GM21737 (cell line): ENCODE data around the gene U2AF1.
"Not testable (repeated sequence)": the region's sequence is repeated elsewhere in the genome, so short reads cannot be mapped to it uniquely, and the experiment has no call there.

Source experiments
- ATAC-seq: cut with Tn5 transposase; IDR thresholded peaks from one replicate; pipeline ENCODE4 v1.9.1; 2021; ENCODE audit warnings: mild to moderate bottlenecking, moderate library complexity; ENCODE audit not compliant: unreplicated experiment

Gene U2AF1

GRCh38 chr21:43106965-43107793 lies at the start of gene U2AF1:
TSS of gene U2AF1 (minus strand) at chr21:43107570. CDS start at chr21:43107494, 76 bp downstream.
- peak; percentile 62 for ATAC-seq

DNA sequence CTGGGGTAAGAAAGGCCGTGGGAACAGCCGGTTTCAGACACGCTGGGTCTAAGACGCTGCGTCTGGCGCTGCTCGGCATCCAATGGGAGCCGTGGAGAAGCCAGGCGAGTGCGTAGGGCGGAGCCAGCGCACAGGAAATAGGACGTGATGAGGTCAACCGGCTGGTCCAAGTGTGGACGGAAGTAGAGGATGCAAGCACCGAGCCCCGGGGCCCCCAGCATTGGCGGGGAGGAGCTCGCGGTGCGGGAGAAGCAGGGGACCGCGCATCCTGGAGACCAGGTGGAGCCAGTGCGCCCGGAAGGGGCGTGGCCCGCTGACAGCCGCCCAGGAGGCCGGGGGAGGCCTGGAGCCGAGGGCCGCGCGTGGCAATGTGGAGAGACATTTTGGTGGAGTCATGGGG lies 46.2 kb upstream of the U2AF1 start:
- not testable (repeated sequence) for ATAC-seq

DNA sequence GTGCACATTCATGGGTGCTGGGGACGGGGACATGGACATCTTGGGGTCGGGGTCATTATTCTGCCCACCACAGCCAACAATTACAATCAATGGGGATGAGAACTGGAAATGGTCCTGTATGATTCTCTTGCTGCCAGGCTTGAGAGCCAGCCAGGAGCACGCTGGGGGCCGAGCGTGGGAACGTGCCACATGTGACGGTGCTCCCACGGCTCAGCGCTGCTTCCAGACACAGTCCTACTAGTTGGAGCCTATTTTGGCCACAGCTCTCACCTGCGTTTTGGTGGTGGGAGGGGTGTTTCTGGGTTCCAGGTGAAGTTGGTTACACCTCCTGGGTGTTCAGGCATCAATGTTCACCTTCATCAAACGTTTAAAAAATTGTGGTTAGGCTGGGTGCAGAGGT lies 42.0 kb upstream of the U2AF1 start:
- ATAC-seq: not testable (repeated sequence)

DNA sequence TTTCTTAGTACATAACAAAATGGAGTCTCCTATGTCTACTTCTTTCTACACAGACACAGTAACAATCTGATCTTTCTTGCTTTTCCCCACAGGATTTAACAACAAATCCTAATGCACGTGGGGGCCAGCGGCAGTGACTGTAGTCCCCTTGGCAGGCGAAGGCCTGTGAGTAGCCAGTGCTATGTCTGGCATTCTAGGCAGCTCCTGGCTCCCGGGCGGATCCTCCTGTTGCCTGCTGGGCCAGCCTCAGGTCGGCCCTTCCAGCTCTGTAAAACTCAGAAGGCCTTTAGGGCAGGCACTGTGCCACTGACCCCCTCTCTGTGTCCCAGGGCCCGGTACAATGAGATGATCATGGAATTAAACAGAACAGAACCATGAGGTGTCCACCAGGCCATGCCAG lies 40.6 kb upstream of the U2AF1 start:
- not testable (repeated sequence) for ATAC-seq

DNA sequence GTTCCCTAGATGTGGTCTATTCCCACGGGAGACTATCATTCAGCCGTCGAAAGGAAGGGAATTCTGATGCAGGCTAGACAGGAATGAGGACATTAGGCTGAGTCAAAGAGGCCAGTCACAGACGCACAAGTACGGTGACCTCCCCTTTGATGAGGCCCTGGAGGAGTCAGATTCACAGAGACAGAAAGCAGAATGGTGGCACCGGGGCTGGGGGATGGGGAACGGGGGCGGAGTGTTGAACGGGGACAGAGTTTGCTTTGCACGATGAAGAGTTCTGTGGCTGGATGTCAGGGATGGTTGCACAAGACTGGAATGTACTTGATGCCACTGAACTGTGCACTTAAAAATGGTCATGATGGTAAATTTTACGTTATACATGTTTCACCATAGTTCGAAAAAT lies 39.3 kb upstream of the U2AF1 start:
- not testable (repeated sequence) for ATAC-seq

DNA sequence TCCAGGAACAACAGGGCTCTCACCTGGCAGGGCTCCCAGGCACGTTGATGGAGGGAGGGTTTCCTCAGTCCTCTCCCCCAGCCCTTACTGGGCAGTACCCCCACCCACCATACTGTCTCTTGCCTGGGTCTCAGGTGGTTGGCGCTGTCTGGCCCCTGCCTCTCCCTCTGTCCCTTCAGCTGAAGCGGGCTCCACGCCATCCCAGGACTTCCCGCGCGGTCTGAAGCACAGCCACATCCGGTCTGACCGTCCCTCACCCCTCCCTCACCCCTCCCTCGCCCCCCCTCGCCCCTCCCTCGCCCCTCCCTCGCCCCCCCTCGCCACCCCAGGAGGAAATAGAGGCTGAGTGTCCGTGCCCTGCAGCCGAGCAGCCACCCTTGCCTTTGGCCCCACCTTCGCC lies 34.0 kb upstream of the U2AF1 start:
- ATAC-seq: not testable (repeated sequence)

DNA sequence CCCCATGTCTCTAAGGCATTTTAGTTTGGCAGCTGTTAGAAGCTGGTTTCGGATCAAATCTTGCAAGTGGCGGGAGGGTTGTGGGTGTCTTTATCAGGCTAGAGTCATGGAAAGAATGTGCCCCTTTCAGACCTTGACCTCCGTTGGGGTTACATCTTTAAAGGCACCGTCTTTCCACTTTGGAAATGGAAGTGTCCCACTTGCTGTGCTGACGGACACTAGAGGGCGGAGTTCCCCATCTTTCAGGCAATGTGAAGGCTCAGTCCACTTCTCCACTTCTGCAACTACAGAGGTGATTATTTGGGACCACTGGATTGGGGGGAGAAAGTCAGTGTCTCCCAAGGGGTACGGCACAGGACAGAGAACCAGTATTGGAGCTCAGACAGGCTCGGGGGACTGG lies 31.6 kb upstream of the U2AF1 start:
- not testable (repeated sequence) for ATAC-seq

DNA sequence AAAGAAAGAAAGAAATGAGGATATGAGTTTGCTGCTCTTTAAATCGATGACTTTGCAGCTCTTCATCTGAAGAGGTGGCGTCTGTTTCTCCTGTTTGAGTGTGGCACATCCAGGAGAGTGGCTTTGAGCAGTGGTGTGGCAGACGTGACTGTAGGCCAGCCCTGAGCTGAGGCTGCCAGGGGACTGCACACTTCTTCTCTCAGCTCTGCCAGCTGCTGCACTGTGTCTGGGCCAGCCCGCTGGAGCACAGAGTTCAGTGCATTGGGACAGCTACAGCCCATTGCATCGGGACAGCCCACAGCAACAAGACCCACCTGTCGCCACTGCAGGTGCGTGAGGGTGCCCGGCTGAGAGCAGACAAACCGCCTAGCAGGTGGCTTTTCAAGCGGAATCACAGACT lies 27.1 kb upstream of the U2AF1 start:
- not testable (repeated sequence) for ATAC-seq

DNA sequence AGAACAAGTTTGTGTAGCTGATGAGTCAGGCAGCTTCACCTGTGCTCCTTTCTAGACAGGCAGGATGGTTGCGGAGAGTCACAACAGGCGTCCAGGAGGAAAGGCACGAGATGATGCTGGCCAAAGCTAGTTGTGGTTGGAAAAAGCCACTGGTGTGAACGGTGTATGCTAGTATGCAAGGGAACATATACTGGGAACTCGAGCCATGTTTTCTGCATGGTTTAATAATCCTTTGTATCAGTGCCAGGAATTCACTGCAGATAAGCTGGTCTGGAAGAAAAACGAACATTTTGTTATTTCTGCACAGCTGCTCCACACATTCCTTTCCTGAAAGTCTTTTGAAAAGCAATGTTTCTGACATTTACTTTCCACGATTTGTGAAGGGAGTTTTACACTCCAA lies 22.7 kb upstream of the U2AF1 start:
- not testable (repeated sequence) for ATAC-seq

DNA sequence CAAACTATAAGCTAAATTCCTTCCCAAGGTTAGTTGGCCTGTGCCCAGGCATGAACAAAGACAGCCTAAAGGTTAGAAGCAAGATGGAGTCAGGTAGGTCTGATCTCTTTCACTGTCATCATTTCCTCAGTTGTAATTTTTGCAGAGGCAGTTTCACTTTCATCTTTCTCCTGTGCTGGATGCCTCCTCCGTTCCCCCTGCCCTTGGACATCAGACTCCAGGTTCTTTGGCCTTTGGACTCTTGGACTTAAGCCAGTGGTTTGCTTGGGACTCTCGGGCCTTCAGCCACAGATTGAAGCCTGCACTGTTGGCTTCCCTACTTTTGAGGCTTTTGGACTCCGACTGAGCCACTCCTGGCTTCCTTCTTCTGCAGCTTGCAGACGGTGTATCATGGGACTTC lies 8.6 kb upstream of the U2AF1 start:
- ATAC-seq: not testable (repeated sequence)

- not testable (repeated sequence) for ATAC-seq
Observed at GRCh38 chr21:43114483-43114882, 7.1 kb upstream of the U2AF1 start.

GRCh38 chr21:43109006-43109405 lies 1.6 kb upstream of the U2AF1 start:
- ATAC-seq: peak; percentile 38

- not testable (repeated sequence) for ATAC-seq
Observed at GRCh38 chr21:43108177-43108576, 807 bp upstream of the U2AF1 start.

DNA sequence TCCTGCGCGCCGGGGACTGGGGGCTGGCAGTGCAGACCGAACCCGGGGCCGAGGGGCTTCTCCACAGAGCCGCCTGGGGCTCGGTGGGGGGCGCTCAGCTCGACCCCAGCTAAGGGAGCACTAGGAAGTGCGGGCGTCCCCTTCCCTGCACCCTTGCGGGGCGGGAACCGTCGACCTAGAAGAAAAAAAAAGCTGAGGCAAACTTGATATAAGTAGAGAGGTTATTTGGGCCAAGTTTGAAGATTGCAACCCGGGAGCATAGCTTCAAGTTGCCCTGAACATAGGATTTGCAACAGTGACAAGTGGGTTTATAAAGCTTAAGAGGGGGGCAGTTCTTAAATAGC lies 396 bp upstream of the U2AF1 start:
- ATAC-seq: not testable (repeated sequence)

DNA sequence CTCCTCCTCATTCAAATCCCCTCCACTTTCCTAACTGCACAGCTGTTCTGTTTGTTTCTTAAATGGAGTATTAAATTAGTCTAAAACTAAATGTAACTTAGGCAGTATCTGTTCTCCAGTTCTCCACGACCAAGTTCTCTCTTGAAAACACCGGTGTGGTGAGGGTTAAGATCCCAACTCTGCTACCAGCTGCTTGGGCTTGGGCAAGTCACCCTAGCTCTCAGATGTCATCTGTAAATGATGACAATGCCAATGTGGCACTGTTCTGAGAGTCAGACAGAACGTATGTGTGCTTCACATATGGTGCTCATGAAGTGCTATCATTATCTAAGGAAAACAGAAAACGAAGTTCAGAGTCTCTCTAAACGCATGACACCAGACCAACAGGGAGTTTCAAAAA lies 2.7 kb downstream of the U2AF1 start:
- not testable (repeated sequence) for ATAC-seq

DNA sequence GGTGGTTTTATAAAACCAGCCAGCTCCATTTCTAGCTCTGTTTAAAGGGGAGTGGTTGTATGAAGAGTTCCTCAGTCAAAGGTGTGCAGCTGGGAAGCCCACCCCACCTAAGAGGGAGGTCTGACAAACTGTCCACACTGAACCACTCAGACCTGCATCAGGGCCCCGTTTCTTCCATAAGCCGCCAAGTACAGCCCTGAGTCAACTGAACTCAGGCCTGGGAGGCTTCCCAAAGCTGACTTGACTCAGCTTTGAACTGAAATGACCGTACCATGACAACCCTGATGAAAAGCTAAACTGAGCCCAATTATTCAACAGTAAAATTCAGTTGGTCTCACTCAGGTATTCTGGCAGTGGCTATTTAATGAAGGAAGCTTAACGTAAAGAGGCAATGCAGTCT lies 5.1 kb downstream of the U2AF1 start:
- ATAC-seq: not testable (repeated sequence)

DNA sequence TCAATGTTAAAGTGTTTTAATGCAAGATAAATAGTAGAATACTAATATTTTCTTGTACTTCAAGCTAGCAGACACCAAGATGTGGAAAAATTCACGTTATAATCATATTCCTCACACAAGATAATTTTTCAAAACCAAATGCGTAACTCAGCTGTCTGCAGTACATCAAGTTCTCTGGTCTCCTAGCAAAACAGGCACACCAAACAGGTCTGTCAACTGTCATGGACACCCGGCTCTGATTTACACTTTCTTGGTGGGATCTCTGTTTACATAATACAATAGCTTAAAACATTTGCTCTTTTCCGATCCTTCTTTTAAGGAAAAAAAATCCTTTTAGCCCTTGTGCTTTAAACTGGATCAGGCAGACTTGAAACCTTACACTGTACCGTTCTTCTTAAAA lies 5.7 kb downstream of the U2AF1 start:
- ATAC-seq: not testable (repeated sequence)

DNA sequence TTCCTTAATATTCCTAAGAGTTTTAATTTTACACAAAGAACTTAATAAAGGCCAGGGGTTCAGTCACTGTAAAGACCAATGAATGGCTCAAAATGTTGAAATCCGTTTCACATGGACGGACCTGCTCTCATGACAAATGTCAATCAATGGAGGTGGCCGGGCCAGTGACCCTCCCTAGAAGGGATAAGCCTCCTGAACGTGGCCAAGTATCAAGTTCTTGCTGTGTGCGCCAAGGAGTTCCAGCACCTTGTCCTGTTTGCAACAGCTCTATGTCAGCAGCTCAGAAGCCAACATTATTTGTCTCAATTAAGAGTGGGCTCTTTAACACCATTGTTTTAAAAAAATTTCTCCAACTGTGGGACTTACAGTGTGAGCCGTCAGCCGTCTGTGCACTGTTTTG lies 6.4 kb downstream of the U2AF1 start:
- ATAC-seq: not testable (repeated sequence)

GRCh38 chr21:43091979-43092614 lies 15.3 kb downstream of the U2AF1 start:
- ATAC-seq: not testable (repeated sequence)

DNA sequence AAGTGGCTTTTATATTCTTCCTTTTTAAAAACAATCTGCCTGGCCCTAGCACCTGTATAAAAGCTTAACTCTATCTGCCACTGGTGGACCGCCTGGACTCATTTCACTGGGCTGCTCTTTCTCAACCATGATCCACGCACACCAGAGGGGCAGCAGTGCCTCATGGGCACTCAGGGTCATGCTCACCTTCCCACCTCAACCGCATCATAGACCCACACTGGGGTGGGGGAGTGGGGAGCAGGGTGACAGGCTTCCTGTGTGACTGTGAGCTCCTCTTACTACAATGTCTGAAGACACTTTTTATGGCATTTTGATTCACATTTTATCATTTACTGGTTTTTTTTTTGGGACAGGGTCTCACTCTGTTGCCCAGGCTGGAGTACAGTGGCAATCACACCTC lies 16.4 kb downstream of the U2AF1 start:
- not testable (repeated sequence) for ATAC-seq

DNA sequence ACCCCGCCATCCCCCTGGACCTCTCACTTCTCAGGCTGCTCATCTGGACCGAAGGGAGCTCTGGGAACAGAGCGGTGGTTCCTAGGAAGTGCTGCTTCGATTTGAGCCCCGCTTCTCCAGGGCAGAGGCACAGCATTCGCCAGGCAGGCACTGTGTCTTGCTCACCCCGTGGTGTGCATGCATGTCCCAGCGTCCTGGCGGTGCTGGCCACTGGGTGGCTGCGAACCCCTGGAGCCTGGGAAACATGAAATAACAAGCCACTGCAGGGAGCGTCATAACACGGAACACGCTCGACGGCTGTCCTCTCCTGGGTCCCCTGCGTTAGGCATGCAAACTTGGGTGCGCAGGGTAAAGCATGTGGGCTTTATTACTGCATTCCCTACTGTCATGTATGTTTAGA lies 17.9 kb downstream of the U2AF1 start:
- ATAC-seq: not testable (repeated sequence)

GRCh38 chr21:43082587-43083300 lies 24.6 kb downstream of the U2AF1 start:
- ATAC-seq: not testable (repeated sequence)
